Urothelium cell line (cell line): ENCODE results near the gene MZT2B.
"Not testable (repeated sequence)": the region's sequence is repeated elsewhere in the genome, so short reads cannot be mapped to it uniquely, and the experiment has no call there.

Experiments used
- DNase-seq: peaks from one replicate; pipeline ENCODE4 v3.0.0; 2011; ENCODE audit warnings: low spot score, mixed read lengths
- FAIRE-seq: peaks from 2 replicates; lab custom pipeline; 2011; peaks lifted over from hg19 to GRCh38; lab: Jason Lieb, UNC

MZT2B gene

GRCh38 chr2:130152136-130152815, 29.8 kb upstream of the MZT2B start:
- peak; percentile 78 for FAIRE-seq
- not testable (repeated sequence) for DNase-seq

GRCh38 chr2:130152816-130153595, 29.1 kb upstream of the MZT2B start:
- DNase-seq = no peak
- no peak for FAIRE-seq

GRCh38 chr2:130153721-130154422, 28.2 kb upstream of the MZT2B start:
- FAIRE-seq = peak; percentile 88
- not testable (repeated sequence) for DNase-seq

DNA sequence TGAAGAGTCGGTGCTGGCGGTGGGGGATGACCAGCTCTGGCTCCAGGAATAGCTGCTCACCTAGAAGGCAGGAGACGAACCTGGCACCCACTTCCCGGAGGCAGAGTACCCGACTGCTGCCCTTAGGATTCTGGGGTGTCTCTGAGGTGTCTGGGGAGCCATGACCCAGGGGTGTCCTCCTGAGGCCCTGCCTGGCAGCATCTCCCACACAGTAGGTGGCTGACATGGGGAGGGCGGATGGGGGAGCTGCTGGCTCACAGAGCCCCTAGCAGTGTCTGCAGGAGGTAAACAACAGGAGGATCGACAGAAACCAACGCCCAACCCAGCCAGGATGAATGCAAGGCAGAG, 27.7 kb upstream of the MZT2B start:
- not testable (repeated sequence) for FAIRE-seq, DNase-seq

GRCh38 chr2:130154773-130155765, 27.0 kb upstream of the MZT2B start:
- peak; percentile 44 for FAIRE-seq
- DNase-seq = no peak

DNA sequence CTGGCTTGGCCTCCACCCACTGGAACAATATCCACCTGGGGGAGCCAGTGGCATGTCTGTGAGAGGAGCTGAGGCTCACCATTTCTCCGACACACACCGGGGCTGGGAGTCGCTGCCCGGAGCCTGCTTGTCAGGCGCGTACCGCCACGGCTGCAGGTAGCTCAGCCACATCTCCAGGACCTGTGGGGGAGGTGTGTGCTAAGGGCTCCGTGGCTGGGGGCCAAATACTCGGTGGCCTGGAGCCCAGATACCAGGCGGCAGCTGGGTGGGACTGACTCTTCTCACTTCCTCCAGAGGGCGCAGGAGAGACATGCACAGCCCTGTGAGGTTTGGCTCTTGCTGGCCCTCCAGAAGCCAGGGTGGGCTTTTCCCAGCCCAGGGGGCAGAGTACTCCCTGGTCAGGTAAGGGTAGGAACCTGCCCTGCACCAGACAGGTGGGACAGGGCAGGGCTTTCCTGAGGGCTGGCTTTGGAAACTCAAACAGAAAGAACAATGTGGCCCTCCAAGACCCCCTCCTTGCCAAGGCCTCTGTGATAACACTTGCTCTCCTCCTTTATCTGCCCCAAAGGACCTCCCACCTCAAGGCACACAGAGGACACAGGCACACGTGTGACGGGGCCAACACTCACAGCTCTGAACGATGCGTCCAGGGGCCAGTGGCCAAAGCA, 26.0 kb upstream of the MZT2B start:
- DNase-seq (peak; percentile 45), FAIRE-seq (peak; percentile 95)

DNA sequence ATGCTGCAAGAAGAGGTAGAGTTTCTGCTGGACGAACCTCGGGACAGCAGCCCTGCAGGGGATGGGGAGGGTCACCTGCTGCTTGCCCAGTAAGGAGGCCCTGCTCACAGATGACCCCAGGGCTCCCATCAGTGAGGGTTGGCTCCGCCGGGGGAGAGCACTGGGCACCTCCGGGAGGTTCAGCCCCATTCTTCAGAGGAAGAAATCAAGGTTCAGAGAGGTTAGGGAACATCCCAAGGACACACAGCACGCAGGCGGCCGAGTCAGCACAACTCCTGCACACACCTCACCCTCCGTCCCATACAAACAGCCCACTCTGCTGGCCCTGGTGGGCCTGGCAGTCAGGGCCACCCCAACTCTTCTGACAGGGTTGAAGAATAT, 25.4 kb upstream of the MZT2B start:
- DNase-seq (no peak), FAIRE-seq (no peak)

DNA sequence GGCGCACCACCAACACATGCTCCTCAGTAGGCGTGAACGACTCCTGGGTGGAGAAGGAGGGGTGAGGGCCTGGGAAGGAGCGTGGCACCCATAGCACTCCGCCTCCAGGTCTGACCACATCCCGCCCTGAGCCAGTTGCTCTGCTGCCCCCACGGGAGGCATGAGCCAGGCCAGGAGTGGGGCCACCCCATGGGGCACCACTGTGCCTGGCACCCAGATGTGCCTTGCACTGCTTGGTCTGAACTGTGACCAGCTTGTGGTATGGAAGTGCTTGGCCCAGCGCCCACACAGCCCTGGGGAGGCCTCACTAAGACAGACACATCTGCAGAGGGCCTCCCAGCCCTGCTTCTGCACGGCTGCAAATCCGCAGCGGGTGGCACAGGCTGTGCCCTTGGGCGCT, 24.7 kb upstream of the MZT2B start:
- FAIRE-seq = peak; percentile 52
- DNase-seq = not testable (repeated sequence)

- FAIRE-seq, DNase-seq: not testable (repeated sequence)
Measured at GRCh38 chr2:130157825-130158514, 24.1 kb upstream of the MZT2B start.

DNA sequence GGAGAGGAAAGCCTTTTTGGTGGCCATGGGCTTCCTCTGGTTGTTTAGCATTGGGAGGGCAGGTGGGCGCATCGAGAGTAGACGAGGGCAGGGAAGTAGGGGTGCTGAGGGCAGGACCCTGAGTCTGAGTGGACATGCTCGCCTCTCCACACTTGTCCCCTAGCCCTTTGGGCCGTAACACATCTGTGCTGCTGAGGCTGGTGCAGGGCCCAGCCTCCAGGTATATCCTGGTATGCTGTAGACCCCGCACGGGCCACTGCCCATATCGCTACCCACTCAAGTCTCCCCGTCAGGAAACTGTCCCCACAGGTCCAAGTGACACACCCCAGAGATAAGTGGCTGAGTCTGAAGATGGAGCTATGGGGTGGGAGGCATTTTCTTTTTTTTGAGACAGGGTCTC, 23.4 kb upstream of the MZT2B start:
- DNase-seq = no peak
- FAIRE-seq = no peak

GRCh38 chr2:130159376-130159775, 22.7 kb upstream of the MZT2B start:
- not testable (repeated sequence) for FAIRE-seq, DNase-seq

DNA sequence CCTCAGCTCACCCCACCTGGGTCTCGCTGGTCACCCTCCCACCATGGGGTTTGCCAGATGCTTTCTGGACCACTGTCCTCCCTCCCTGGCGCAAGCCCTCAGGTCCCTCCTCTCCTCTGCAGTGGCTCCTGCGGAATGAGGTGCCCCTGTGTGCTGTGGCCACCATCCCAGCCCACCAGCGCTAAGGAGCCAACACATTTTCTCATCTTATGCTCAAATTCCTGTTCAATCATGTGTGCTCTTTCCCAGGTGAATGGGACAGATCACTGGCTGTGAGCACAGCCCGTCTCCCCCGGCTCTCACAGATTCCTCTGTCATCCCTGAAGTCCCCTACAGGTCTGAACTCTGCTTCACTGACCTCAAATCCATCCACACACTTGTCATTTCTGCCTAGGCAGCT, 21.9 kb upstream of the MZT2B start:
- no peak for DNase-seq
- no peak for FAIRE-seq

DNA sequence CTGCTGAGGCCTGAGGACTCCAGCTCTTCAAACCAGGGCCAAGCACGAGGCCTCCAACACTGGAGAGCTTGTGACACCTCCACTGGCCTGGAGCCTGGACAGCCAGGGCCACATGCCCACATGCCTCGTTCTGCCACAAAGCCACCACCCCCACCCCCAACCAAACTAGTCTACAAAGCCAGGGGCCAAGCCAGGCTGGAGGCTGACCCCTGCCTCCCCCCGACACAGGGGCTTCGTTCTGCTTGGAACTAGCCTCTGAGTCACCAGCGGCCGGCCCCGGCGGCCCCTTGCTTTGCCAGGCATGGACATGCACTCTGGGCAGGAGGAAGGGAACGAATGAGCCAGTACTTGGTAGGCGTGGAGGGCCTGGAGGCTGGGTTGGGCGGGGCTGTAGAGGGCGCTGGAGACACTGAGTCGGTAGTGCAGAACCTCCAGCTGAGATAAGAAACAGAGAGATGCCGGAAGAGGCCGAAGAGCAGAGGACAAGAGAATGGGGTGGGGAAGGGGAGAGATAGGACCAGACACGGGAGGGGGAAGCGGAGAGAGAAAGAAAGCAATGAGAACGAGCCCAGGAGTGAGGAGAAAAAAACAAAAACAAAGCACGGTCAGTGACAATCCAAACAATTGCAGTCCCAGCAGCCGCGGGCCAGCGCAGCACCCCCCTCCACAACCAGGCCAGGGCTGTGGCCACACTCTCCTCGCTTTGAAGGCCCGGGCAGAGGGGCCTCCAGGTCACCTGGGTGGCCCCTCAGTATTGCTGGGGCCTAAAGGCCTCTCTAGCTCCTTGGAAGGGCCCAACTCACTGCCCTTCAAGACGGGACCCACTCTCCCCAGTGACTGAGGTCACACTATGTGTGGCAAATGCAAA, 21.0 kb upstream of the MZT2B start:
- DNase-seq, FAIRE-seq: not testable (repeated sequence)

- not testable (repeated sequence) for DNase-seq
- FAIRE-seq = peak; percentile 65
Measured at GRCh38 chr2:130162486-130162885, 19.6 kb upstream of the MZT2B start.

DNA sequence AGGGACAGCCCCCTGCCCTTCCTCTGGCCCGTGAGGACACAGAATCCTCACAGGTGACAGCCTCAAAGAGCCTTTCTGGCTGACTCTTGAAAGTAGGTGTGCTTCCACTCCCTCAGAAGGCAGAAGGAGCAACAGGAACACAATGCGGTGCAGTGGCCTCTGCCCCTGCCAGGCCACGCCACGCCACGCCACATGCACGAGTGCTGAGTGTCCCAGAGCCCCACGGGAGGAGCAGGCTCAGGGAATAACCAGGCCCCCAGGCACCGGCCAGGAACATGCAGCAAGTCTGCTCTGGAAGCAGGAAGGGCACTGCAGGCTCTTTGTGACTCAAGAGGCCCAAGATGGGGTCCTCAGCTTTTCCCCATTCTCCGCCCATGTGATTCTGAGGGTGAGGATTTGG, 19.1 kb upstream of the MZT2B start:
- no peak for DNase-seq
- FAIRE-seq = no peak

GRCh38 chr2:130165293-130166016, 16.6 kb upstream of the MZT2B start:
- no peak for FAIRE-seq

GRCh38 chr2:130166611-130167010, 15.5 kb upstream of the MZT2B start:
- FAIRE-seq, DNase-seq: not testable (repeated sequence)

More at GRCh38 chr2:130165293-130166016, 16.6 kb upstream of the MZT2B start:
- DNase-seq = no peak

GRCh38 chr2:130169163-130169562, 12.9 kb upstream of the MZT2B start:
- not testable (repeated sequence) for DNase-seq, FAIRE-seq
